Stomach (tissue), 4 donors: ENCODE results near the gene PIKFYVE.

Experiments used
- EP300 ChIP-seq: sonication (generic); formaldehyde crosslinking; IDR thresholded peaks from one replicate; pipeline ENCODE4 v1.6.1; 2017; ENCODE audit warnings: antibody characterized with exemption
- POLR2A ChIP-seq, 4 donors: fragments of 450-650 bp; IDR thresholded peaks; one replicate each; pipeline ENCODE4 v1.6.1; 2016; ENCODE audit warnings: antibody characterized with exemption in 4 of 4, control low read depth in 2 of 4, mild to moderate bottlenecking in 1 of 4, moderate library complexity in 1 of 4
- TF ChIP-seq, protein P1 (sequence below), 7 experiments: fragments of 450-650 bp in 4 of 7; fragments of 200-600 bp in 3 of 7; sonication (generic) in 3 of 7; IDR thresholded peaks; one replicate each; pipeline ENCODE4 v1.5.1; 2016 to 2019; ENCODE audit warnings: antibody characterized with exemption in 7 of 7, control low read depth in 2 of 7, mild to moderate bottlenecking in 1 of 7

GRCh38 chr2:208297961-208298360 is 31.9 kb downstream of the PIKFYVE start:
- TF ChIP-seq, protein P1, sequence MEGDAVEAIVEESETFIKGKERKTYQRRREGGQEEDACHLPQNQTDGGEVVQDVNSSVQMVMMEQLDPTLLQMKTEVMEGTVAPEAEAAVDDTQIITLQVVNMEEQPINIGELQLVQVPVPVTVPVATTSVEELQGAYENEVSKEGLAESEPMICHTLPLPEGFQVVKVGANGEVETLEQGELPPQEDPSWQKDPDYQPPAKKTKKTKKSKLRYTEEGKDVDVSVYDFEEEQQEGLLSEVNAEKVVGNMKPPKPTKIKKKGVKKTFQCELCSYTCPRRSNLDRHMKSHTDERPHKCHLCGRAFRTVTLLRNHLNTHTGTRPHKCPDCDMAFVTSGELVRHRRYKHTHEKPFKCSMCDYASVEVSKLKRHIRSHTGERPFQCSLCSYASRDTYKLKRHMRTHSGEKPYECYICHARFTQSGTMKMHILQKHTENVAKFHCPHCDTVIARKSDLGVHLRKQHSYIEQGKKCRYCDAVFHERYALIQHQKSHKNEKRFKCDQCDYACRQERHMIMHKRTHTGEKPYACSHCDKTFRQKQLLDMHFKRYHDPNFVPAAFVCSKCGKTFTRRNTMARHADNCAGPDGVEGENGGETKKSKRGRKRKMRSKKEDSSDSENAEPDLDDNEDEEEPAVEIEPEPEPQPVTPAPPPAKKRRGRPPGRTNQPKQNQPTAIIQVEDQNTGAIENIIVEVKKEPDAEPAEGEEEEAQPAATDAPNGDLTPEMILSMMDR (IDR thresholded peaks at IDR 0.05): no peak
- TF ChIP-seq EP300 (no peak), POLR2A (IDR thresholded peaks at IDR 0.05) (no peak)
